ENCODE results near the gene HIC1.

DNA sequence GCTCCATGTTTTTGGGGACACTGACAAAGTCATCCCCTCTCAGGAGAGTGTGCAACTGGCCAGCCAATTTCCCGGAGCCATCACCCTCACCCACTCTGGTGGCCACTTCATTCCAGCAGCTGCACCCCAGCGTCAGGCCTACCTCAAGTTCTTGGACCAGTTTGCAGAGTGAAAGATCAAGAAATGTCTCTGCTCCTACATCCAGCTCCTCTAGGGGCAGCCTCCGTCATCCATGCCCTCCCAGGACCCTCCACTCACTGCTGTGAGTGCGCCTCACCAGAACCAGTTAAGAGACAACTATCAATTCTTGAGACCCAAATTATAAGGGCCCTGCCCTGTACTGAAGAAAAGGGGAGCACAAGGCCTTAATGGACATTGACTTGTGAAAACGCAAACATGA lies 12.0 kb upstream of the HIC1 start:
- TF ChIP-seq CTCF (IDR thresholded peaks at IDR 0.05), result no peak
- no peak for TF ChIP-seq POLR2AphosphoS5 (IDR thresholded peaks at IDR 0.05; ENCODE audit: insufficient read depth in 1 of 2, low read depth in 1 of 2)
- TF ChIP-seq POLR2A (IDR thresholded peaks at IDR 0.05), result no peak
